Neural cell (in vitro differentiated cells): Measurements from ENCODE around the gene C1orf226. TPM values are rescaled to one million over a fixed set of nuclear protein-coding genes. Genes with fewer than 3 reads are reported as not detected.

Source experiments
- H2AFZ ChIP-seq: fragments of 200-600, 300-800 bp; sonication (generic), shearing (Covaris generic); 2 replicates; pipeline ENCODE4 v1.6.0; 2014; ENCODE audit warnings: low read depth, mild to moderate bottlenecking, antibody characterized with exemption, low read length, moderate library complexity
- H3F3A ChIP-seq: fragments of 200-600 bp; shearing (Covaris generic); 2 replicates; pipeline ENCODE4 v1.6.1; 2016; ENCODE audit warnings: mild to moderate bottlenecking, moderate library complexity, mixed read lengths, antibody characterized with exemption, low read length; ENCODE audit not compliant: insufficient read depth, poor library complexity, severe bottlenecking
- H3K27ac ChIP-seq: fragments of 200-600, 300-800 bp; sonication (generic), shearing (Covaris generic); 2 replicates; pipeline ENCODE4 v1.5.1; 2014; ENCODE audit warnings: mild to moderate bottlenecking, low read length, moderate library complexity
- H3K27me3 ChIP-seq: fragments of 300-800, 200-600 bp; sonication (generic), shearing (Covaris generic); 2 replicates; pipeline ENCODE4 v1.6.0; 2014; ENCODE audit warnings: mild to moderate bottlenecking, low read depth, low read length, moderate library complexity; ENCODE audit not compliant: insufficient read depth
- H3K36me3 ChIP-seq: fragments of 300-800, 200-600 bp; sonication (generic), shearing (Covaris generic); 2 replicates; pipeline ENCODE4 v1.5.1; 2014; ENCODE audit warnings: mild to moderate bottlenecking, antibody characterized with exemption, low read length, moderate library complexity; ENCODE audit not compliant: insufficient read depth
- H3K4me2 ChIP-seq: fragments of 300-800, 200-600 bp; sonication (generic), shearing (Covaris generic); 2 replicates; pipeline ENCODE4 v1.6.0; 2014; ENCODE audit warnings: mild to moderate bottlenecking, low read length
- H3K4me3 ChIP-seq: fragments of 300-800, 200-600 bp; sonication (generic), shearing (Covaris generic); 2 replicates; pipeline ENCODE4 v1.5.1; 2014; ENCODE audit warnings: mild to moderate bottlenecking, low read length, moderate library complexity
- H3K79me2 ChIP-seq: fragments of 200-600 bp; shearing (Covaris generic); replicated peaks from 2 replicates; pipeline ENCODE4 v1.6.0; 2014; ENCODE audit warnings: mild to moderate bottlenecking, low read length, moderate library complexity; ENCODE audit not compliant: insufficient read depth
- H3K9ac ChIP-seq: fragments of 300-800, 200-600 bp; sonication (generic), shearing (Covaris generic); 2 replicates; pipeline ENCODE4 v1.6.1; 2016; ENCODE audit warnings: mild to moderate bottlenecking, low read length, mixed read lengths
- H3K9me2 ChIP-seq: fragments of 200-600 bp; shearing (Covaris generic); 2 replicates; pipeline ENCODE4 v1.6.1; 2016; ENCODE audit warnings: mild to moderate bottlenecking, low read length, mixed read lengths; ENCODE audit not compliant: insufficient read depth
- H3K9me3 ChIP-seq: fragments of 200-600, 300-800 bp; sonication (generic), shearing (Covaris generic); 2 replicates; pipeline ENCODE4 v1.6.1; 2016; ENCODE audit warnings: mild to moderate bottlenecking, mixed run types, low read length, moderate library complexity, mixed read lengths
- H4K20me1 ChIP-seq: fragments of 200-600 bp; shearing (Covaris generic); 2 replicates; pipeline ENCODE4 v1.6.1; 2016; ENCODE audit warnings: mild to moderate bottlenecking, mixed run types; ENCODE audit not compliant: insufficient read depth
- EP300 ChIP-seq: fragments of 450-650 bp; conservative IDR thresholded peaks from 2 replicates; pipeline ENCODE4 v1.6.1; 2014; ENCODE audit warnings: antibody characterized with exemption, mild to moderate bottlenecking, moderate library complexity; ENCODE audit not compliant: poor library complexity, severe bottlenecking
- EZH2 ChIP-seq: fragments of 200-600, 300-800 bp; shearing (Covaris generic), sonication (generic); IDR thresholded peaks from 2 replicates; pipeline ENCODE4 v1.6.1; 2014; ENCODE audit warnings: antibody characterized with exemption, low read length, borderline replicate concordance, mild to moderate bottlenecking; ENCODE audit not compliant: insufficient read depth, poor library complexity, severe bottlenecking
- MXI1 ChIP-seq: fragments of 450-650 bp; conservative IDR thresholded peaks from 2 replicates; pipeline ENCODE4 v1.6.1; 2014; ENCODE audit warnings: antibody characterized with exemption, mild to moderate bottlenecking; ENCODE audit not compliant: poor library complexity, severe bottlenecking
- POLR2AphosphoS5 ChIP-seq: IDR thresholded peaks from 2 replicates; pipeline ENCODE4 v1.6.1; 2012
- RAD21 ChIP-seq: fragments of 450-650 bp; conservative IDR thresholded peaks from 2 replicates; pipeline ENCODE4 v1.6.1; 2014; ENCODE audit warnings: antibody characterized with exemption, mild to moderate bottlenecking, moderate library complexity
- SMC3 ChIP-seq: fragments of 450-650 bp; conservative IDR thresholded peaks from 2 replicates; pipeline ENCODE4 v1.6.1; 2014; ENCODE audit warnings: antibody characterized with exemption, mild to moderate bottlenecking, moderate library complexity; ENCODE audit not compliant: poor library complexity
- TAF1 ChIP-seq: IDR thresholded peaks from 2 replicates; pipeline ENCODE4 v1.6.1; 2012; ENCODE audit warnings: low read depth
- polyA plus RNA-seq: library from polyadenylated mRNA; depleted of rRNA; stranded (reverse); fragments of >200 nt; gene quantifications from 2 replicates; pipeline ENCODE4 v1.2.3, GENCODE V29; 2014
- TF ChIP-seq, protein P1 (sequence below): IDR thresholded peaks from 2 replicates; pipeline ENCODE4 v1.6.1; 2012; ENCODE audit warnings: borderline replicate concordance
- TF ChIP-seq, protein P2 (sequence below): fragments of 450-650 bp; IDR thresholded peaks from 2 replicates; pipeline ENCODE4 v1.5.1; 2014; ENCODE audit warnings: antibody characterized with exemption, mild to moderate bottlenecking, moderate library complexity; ENCODE audit not compliant: poor library complexity, severe bottlenecking

C1orf226 gene
- polyA plus RNA-seq, 1 donor from 2014 or later = 6.7 TPM

DNA sequence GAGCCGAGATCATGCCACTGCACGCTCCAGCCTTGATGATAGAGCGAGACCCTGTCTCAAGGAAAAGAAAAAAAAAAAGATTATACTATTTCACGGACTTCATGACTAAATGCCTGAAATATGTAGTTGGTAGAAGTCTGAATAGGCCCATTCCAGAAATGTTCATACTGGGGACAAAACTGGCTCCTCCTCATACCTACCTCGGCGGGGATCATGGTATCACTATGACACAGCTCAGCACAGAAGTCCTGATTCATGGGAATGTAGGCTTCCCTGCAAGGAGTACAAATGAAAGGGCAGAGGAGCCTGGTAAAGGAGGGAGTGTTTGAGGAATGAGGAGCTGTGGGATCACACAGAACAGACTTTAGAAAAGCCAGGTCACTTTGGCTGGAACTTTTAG, 9.9 kb upstream of the C1orf226 start:
- H3F3A ChIP-seq = no peaks in the 10 kb centered on the region
- H3K27ac ChIP-seq = no peak overlapping the region
- no peaks in the 10 kb centered on the region for H3K9me2 ChIP-seq
- no peaks in the 10 kb centered on the region for H3K36me3 ChIP-seq
- no peak overlapping the region for H2AFZ ChIP-seq
- no peak overlapping the region for H3K9ac ChIP-seq
- no peaks in the 10 kb centered on the region for H3K79me2 ChIP-seq
- H4K20me1 ChIP-seq = no peaks in the 10 kb centered on the region
- no peak overlapping the region for H3K4me3 ChIP-seq
- no peaks in the 10 kb centered on the region for H3K27me3 ChIP-seq
- TF ChIP-seq EZH2 = no peak
- TF ChIP-seq EP300 = no peak
- TF ChIP-seq SMC3 = no peak
- TF ChIP-seq, protein P1, sequence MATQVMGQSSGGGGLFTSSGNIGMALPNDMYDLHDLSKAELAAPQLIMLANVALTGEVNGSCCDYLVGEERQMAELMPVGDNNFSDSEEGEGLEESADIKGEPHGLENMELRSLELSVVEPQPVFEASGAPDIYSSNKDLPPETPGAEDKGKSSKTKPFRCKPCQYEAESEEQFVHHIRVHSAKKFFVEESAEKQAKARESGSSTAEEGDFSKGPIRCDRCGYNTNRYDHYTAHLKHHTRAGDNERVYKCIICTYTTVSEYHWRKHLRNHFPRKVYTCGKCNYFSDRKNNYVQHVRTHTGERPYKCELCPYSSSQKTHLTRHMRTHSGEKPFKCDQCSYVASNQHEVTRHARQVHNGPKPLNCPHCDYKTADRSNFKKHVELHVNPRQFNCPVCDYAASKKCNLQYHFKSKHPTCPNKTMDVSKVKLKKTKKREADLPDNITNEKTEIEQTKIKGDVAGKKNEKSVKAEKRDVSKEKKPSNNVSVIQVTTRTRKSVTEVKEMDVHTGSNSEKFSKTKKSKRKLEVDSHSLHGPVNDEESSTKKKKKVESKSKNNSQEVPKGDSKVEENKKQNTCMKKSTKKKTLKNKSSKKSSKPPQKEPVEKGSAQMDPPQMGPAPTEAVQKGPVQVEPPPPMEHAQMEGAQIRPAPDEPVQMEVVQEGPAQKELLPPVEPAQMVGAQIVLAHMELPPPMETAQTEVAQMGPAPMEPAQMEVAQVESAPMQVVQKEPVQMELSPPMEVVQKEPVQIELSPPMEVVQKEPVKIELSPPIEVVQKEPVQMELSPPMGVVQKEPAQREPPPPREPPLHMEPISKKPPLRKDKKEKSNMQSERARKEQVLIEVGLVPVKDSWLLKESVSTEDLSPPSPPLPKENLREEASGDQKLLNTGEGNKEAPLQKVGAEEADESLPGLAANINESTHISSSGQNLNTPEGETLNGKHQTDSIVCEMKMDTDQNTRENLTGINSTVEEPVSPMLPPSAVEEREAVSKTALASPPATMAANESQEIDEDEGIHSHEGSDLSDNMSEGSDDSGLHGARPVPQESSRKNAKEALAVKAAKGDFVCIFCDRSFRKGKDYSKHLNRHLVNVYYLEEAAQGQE = no peak
- H3K4me2 ChIP-seq = no peak overlapping the region
- H3K9me3 ChIP-seq = no peaks in the 10 kb centered on the region

DNA sequence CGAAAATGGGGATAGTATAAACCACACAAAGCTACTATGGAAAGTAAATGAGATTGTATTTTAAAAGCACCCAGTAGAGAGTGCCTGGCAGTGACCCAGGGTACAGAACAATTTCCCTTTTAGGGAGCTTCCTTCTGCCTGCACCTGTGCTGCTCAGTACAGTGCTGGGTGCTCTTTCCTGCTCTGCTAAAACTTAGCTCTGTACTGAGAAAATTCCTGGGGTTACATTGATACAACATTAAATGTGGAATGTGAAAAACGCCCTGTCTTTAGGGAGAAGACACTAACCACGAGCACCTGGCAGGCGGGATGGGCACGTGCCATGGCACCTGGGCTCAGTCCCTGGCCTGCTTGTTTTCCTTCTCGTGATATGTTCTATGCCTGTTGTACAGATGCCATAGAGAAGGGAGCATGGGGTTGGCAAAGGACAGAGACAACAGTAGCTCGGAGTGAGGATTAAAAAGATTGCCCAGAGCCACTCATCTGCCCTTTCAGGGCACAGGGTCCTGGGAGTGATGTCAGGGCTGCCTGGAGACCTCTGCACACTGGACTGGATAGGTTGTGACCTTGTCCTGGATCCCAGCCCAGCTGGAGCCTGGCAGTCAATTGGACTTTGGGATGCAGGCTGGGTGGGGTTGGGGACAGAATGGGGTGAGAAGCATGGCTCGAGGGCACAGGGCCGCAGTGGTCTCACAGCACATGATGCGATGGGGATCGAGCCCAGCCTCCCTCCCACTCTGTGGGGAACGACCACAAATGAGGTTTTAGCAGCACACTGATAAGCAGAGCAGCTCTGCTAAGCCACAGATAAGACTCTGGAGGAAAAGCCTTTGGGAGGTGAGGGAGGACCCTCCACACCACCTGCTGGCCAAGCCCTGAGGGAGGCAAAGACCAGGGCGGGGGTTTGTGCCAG, 9.1 kb upstream of the C1orf226 start:
- Histone ChIP-seq H3K27me3 (no peaks in the 10 kb centered on the region), H3K9ac (no peak overlapping the region), H3K27ac (no peak overlapping the region), H3K9me2 (no peaks in the 10 kb centered on the region), H3K4me2 (no peak overlapping the region), H2AFZ (no peak overlapping the region), H3K36me3 (no peaks in the 10 kb centered on the region), H4K20me1 (no peaks in the 10 kb centered on the region), H3K9me3 (no peaks in the 10 kb centered on the region), H3K4me3 (no peak overlapping the region), H3F3A (no peaks in the 10 kb centered on the region), H3K79me2 (no peaks in the 10 kb centered on the region)
- TF ChIP-seq TAF1 (no peak), EP300 (no peak), MXI1 (no peak), SMC3 (no peak), POLR2AphosphoS5 (no peak), EZH2 (no peak), RAD21 (no peak)
- TF ChIP-seq, protein P2, sequence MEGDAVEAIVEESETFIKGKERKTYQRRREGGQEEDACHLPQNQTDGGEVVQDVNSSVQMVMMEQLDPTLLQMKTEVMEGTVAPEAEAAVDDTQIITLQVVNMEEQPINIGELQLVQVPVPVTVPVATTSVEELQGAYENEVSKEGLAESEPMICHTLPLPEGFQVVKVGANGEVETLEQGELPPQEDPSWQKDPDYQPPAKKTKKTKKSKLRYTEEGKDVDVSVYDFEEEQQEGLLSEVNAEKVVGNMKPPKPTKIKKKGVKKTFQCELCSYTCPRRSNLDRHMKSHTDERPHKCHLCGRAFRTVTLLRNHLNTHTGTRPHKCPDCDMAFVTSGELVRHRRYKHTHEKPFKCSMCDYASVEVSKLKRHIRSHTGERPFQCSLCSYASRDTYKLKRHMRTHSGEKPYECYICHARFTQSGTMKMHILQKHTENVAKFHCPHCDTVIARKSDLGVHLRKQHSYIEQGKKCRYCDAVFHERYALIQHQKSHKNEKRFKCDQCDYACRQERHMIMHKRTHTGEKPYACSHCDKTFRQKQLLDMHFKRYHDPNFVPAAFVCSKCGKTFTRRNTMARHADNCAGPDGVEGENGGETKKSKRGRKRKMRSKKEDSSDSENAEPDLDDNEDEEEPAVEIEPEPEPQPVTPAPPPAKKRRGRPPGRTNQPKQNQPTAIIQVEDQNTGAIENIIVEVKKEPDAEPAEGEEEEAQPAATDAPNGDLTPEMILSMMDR = no peak
- TF ChIP-seq, protein P1 = no peak
